ENCODE results near the gene CELF4. TPM values are rescaled to one million over a fixed set of nuclear protein-coding genes. Genes with fewer than 3 reads are reported as not detected.
"Not testable (repeated sequence)": the region's sequence is repeated elsewhere in the genome, so short reads cannot be mapped to it uniquely, and the experiment has no call there.

Gene CELF4
- total RNA-seq, 1 donor from 2014 or later: 0.19 TPM

DNA sequence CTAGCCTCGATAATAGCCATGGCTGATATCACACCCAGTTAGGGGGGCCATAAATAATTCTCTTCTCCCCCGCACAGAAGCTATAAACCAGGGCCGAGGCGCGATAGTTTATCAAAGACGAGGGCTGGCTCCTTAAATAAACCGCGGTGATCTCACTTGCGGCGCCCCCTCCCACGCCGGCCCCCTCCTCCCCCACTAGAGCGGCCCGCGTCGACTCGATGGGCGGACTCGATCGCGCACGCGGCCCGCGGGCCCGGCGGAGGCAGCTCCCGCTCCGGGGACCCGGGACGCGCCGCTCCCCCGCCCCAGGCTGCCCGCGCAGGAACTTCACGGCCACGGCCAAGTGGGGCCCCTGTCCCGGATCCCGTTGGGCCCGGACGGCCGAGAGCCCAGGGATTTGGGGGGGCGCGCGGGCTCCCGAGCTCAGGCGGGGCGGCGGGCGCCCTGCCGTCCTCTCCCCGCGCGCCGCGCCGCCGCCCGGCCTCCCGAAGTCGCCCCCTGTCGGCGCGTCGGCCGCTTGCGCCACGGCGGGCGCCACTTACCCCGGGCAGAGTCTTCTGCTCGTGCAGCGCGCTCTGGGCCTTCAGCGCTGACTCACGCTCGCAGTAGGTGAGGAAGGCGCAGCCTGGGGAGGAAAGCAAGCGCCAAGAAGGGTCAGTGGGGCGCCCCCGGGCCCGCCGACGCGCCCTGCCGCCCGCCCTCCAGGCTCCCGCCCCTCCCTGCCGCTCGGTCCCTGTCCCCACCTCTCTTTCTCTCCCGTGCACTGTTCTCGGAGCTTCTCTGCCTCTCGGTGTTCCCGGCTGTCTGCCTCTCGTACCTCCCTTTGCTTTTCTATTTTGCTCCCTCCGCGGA is 80.4 kb downstream of the CELF4 start:
- intact Hi-C loops (cut with DNase I): no loop called here
- DNase-seq (no peak), ATAC-seq (ENCODE audit: poor library complexity) (peak; percentile 34)

DNA sequence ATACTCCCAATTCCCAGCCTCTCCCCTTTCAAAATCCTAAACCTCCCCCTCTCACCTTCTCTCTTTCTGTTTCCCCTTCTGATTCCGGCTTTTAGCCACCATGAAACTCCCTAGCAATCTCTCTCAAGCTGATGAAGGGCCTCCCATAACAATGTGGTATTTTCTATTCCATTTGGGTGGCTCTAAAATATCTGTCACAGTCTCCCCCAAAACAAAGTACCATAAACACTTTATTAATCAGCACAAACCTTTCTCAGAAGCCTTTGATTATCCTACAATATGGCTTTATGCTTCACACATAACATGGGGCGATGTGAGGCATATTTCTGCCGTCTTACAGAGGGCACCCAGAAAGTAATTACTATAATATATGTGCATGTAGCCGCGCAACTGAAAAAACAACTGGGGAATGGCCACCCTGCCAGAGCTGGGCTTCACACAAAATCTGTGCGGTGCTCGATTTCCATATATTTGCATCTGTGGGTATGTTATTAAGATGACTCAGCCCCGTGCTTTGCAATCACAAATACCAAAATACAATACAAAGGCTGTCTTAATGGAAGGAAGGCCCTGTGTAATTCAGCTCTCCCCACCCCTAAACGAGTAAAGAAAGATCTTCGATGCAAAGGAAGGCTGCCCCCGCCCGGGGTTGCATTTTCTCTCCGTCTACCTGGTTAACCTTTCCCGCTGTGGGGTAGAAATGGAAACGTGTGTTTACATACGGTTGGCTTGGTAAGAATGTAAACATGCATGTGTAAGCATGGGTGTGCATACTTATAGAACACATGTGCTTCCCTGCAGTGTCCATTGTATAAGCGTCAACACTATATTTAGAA is 81.4 kb downstream of the CELF4 start:
- intact Hi-C loops (cut with DNase I): no loop called here
- DNase-seq: no peak
- ATAC-seq (ENCODE audit: poor library complexity): no peak

DNA sequence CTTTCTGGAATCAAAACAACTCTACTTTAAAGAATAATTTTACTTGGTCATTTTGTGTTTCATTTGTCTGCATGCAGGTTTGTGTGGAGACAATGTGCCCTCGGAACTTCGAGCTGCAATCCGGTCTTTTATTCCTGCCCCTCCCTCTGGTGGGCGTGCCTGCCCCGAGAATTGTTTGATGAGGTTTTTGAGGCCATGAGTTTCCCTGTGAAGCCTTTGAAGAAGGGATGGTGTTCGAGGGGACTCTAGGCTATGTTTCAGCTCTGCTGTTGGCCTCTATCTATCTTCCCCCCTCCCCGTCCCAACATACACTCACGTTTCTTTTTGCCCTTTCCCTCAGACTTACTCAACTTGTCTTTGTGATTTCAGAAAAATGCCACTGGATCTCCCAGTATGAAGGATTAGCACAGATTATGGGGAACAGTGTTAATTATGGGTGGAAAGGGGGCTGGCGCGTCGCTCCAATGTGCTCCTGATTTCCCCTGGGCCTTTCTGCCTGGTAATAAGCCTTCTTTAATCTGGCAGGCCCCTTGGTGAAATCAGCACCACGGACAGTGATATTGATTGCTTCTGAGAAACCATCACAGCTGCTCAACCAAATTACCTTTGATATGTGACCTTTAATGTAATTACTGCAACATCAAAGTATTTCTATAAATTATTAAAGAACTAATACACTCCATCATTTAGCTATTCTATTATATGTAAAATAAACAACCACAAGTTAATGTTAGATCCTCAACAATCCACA is 82.2 kb downstream of the CELF4 start:
- no peak for ATAC-seq (ENCODE audit: poor library complexity)
- intact Hi-C loops (cut with DNase I): no loop called here
- DNase-seq: no peak

DNA sequence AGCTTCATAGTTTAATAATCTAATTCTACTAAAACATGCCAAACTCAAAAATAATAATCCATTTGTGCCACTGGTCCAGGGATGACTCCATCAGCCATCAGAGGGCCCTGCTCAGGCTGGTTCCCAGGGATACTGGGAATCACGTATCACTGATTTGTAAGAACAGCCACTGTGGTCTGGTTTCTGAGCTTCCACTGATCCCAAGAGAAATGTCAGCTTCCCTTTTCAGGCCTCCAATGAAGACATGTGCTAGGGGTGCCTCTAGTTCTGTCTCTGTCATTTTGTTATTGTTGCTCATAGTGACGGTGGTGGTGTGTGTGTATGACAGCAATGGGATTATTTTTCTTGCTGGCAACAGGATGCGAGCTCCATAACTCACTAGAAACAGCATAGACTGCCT is 83.2 kb downstream of the CELF4 start:
- intact Hi-C loops (cut with DNase I): no loop called here
- DNase-seq (no peak), ATAC-seq (ENCODE audit: poor library complexity) (no peak)

DNA sequence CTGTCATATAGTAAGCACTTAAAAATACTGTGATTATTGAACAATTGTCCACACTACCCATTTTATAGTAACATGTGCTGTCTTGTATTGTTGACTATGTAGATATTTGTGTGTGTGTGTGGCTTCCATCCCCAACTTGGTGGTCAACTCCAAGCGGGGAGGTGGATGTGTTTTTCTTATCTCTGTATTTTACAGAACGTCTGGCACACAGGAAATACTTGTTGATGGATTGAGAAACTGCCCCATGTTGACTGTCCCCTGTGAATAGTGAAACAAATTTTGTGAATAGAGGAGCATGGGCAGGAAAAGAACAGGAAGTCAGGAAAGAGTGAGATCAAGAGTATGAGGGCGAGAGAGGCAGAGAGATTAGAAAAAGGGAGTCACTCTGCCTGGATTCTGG is 83.6 kb downstream of the CELF4 start:
- no peak for DNase-seq
- ATAC-seq (ENCODE audit: poor library complexity): no peak
- intact Hi-C loops (cut with DNase I): no loop called here

DNA sequence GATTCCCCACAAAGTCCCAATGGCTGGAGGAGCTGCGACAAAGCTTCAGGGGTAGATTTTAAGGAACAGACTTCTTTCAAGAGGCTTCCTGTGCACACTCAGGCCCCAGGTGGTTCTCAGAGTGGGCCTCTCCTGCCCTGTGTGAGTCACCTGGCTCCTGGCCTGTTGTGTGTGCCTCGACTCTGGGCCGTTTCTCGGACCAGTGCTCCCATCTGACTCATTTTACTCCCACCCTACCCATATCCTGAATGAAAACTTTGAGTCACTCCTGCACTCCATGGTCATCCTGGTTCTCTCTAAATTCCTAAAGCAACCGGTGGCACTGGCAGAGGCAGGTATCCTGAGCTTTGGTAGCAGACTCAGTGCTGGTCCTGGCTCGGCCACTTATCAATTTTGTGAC is 84.1 kb downstream of the CELF4 start:
- no peak for DNase-seq
- intact Hi-C loops (cut with DNase I): no loop called here
- no peak for ATAC-seq (ENCODE audit: poor library complexity)

DNA sequence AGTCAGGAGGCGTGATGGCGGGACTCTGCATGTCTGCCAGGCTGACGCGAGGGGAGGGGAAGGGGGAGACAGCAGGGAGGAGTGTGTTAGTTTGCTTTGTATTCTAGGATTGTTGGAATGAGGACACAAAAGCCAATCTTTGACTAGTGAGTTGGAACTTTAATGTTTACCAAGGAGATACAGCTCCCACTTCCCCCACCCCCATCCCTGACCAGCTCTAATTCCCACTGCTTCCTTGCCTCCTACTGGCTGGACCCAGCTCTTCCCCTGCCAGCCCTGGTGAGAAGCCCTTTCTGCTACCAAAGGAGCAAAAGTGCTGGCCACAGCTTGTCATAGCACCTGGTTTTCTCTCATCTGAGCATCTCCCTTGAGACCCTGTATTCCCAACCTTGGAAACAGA is 84.5 kb downstream of the CELF4 start:
- DNase-seq (no peak), ATAC-seq (ENCODE audit: poor library complexity) (no peak)
- intact Hi-C loops (cut with DNase I): no loop called here

DNA sequence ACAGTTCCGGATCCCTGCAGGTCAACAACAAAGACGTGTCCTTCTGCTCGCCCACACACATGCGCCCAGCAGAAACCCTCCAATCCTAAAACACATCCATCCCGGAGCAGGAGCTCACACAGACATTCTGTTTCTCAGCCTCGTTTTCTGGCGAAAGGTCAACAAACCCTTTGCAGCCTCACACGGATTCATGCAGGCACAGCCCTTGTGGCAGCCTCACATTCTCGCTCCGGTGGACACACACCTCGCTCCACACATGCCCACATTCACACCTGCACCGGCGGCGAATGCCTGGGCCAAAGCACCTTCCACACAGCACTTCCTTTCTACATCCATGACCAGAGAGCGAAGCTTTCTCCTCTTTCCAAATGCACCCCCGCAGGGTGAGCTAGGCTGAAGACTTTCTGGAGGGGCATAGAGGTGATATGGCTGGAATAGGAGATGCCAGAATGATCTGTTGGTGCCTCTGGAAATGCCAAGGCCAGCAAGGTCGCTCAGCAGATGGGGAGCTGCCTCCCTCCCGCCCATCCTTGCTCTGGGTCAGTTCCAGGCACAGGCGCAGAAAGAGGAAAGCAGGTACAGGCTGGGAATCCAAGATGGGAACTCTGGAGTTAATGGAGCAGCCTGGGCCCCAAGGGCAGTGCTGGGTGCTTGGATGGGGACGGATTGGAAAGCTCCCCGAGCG is 88.8 kb downstream of the CELF4 start:
- ATAC-seq (ENCODE audit: poor library complexity) (no peak), DNase-seq (no peak)
- intact Hi-C loops (cut with DNase I): loop anchor here (2.0 kb wide), 1 partner anchor 26 kb away; no protein-coding TSS in a partner anchor

DNA sequence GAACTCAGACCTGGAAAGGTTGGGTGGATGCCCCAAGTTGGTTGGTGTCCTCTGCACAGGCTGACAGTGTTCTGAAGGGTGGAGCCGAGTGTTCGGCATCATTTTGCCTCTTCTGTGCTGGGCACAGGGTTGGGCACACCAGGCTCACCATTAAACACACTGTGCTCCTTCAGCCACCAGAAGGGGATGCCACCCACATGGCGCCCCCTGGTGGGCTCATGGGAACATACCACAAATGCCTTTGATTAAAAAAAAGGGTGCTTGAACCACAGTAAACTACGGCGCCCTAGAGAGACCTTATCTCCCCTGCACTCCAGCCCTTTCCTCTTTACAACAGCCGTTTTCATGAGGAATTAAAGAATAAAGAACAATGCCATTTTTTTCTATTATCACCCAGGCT is 89.4 kb downstream of the CELF4 start:
- no peak for DNase-seq
- ATAC-seq (ENCODE audit: poor library complexity): no peak
- intact Hi-C loops (cut with DNase I): loop anchor here (2.0 kb wide), 1 partner anchor 25 kb away; no protein-coding TSS in a partner anchor

DNA sequence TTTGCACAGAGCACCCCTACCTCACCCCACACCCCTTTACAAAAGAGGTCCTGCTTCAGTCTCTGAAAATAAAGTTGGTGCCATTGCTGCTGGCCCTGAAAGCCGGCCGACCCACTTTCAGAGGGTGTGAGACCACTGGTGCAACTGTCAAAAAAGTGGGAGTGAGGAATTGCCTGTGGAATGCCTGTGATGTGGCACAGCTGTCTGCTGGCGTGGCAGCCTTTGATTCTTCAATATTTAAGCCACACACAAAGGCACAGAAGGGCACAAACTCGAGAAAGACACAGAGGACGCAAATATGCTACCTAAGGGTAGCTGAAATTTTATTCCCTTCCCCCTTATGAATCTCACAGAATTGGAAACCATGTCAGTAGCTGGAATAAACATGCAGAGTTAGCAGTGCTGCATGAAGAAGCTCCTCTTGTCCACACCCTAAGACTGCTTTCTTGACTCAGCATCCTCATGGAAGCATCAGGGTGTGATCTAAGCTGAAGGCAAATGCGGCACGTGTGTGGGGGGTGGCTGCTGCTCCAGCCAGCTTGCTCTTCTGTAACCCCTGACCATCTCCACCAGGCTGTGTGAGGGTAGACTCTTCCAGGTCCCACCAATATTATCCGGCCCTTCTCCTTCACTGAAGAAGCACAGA is 92.3 kb downstream of the CELF4 start:
- ATAC-seq (ENCODE audit: poor library complexity): no peak
- no peak for DNase-seq
- intact Hi-C loops (cut with DNase I): no loop called here

DNA sequence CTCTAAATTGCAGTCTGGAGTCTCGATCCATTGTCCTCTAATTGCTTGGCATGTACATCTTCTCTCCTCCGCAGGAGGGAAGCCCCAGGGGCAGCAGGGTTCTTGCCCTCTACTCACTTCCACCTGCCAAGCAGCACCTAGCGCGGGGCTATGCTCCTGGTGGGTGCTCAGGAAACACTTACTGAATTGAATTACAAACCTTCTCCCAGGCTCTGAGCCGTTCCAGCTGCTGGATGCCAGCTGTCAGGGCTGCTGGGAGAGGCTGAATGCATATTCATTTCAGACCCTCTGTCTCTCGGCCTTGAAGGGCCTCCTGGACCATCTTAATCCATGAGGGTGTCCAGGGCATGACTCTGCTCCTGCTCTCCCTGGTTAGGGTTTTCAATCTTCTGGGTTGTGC is 94.0 kb downstream of the CELF4 start:
- ATAC-seq (ENCODE audit: poor library complexity) (no peak), DNase-seq (no peak)
- intact Hi-C loops (cut with DNase I): no loop called here

DNA sequence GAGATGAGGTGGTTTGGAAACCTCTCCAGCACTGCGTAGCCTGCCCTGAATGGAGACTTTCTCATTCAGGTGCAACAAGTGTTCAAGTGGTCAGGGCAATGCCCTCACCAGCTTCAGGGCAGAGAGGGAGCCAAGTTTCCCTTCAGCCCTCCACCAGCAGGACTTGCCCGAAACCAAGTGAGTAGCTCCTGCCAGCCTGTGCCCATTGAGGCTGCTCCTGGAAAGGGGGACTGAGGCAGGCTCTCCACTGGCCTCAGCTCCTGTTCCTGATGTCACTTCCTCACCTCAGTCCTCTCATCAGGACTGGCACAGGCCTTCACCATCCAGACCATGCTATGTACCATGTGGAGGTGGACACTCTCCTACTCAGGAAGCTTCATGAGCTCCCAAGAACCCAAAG is 94.6 kb downstream of the CELF4 start:
- DNase-seq (no peak), ATAC-seq (ENCODE audit: poor library complexity) (no peak)
- intact Hi-C loops (cut with DNase I): no loop called here

DNA sequence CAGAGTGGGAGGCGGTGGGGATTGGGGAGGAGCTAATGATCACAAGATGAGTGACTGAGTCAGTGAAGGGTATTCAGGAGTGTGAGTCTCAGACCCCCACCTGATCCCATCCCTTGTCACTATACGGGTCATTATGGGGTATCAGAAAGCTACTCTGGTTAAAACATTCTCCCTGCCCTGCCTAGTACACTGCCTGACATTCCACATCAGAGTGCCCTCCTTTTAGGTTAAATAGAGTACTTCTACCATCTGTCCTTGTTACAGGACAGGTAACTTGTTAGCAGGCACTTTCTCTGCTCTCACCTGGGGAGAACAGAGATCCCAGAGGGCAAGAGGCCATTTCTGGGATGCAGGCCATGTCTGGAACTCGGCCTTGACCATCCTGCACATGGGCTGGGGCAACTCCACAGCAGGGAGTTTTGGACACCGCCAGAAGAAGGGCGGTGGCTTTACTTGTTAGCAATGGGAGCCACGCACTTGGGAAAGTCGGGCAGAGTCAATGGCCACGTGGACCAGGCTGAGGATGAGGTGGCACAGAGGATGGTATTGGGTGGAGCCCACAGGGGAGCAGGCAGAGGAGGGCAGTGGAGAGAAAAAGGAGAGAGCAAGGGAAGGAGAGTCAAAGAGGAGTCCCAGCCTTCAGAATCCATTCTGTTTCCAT is 98.5 kb downstream of the CELF4 start:
- intact Hi-C loops (cut with DNase I): no loop called here
- DNase-seq (no peak), ATAC-seq (ENCODE audit: poor library complexity) (no peak)

DNA sequence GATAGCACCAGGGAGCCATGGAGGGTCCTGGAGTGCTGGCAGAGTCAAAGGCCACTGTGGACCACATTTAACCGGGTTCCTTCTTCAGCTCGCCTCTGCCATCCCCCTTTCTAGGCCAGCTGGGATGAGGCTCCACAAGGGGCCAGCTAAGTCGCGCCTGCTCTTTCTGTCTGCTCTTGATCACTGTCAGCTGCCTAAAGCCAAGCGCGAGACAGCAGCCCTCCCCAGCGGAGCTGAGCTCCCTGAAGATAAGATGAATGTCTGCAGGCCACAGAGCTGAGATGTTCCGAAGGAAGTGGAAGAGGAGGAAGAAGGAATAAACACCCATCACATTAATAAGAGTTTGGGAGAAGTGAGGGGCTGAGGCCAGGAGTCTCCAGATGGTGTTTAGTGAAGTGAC is 99.6 kb downstream of the CELF4 start:
- ATAC-seq (ENCODE audit: poor library complexity): no peak
- intact Hi-C loops (cut with DNase I): no loop called here
- no peak for DNase-seq

DNA sequence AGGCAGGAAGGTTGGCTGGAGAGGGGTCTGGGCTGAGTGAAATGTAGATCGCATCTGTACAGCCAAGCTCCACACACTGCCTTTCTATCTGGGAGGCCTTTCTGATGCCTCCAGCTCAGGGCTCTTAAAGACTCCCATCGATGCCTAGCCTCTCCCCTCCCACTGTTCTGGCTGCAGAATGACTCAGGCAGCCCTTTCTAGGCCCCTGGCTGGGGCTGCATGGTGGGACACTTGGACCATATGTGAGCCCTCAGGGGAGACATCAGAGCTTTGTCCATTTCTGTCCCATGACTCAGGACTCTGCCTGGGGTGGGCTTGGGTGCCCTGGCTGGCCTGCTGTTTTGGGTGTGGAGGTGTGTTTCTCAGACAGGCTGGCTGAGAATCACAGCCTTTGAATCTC is 101.3 kb downstream of the CELF4 start:
- ATAC-seq (ENCODE audit: poor library complexity) (no peak), DNase-seq (no peak)
- intact Hi-C loops (cut with DNase I): no loop called here

DNA sequence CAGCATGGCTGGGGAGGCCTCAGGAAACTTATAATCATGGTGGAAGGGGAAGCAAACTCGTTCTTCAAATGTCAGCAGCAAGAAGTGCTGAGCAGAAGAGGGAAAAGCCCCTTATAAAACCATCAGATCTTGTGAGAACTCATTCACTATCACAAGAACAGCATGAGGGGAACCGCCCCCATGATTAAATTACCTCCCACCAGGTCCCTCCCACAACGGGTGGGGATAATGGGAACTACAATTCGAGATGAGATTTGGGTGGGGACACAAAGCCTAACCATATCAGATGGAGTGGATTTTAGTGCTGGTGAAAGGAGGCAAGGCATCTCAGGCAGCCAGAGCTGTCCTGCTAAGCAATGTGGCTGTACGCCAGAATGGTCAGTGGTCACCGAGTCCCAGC is 104.3 kb downstream of the CELF4 start:
- intact Hi-C loops (cut with DNase I); ATAC-seq (ENCODE audit: poor library complexity); DNase-seq: not testable (repeated sequence)

DNA sequence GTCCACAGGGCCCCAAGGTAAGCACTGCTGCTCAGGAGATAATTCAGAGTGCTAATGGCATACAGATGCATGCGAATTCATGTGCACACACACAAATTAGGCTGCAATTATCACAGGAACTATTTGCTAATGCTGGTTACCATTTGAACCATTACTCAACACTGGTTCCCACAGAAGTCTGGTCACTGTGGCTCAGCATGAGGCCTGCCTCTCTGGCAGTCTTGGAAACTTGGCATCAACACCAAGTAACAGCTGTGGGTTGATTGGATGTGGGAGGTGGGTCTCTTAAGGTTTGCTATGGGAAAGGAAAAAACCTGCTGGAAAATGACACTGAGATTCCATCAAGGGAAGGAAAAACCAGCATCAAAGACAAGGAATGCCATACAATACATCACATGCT is 105.0 kb downstream of the CELF4 start:
- intact Hi-C loops (cut with DNase I): no loop called here
- DNase-seq: no peak
- no peak for ATAC-seq (ENCODE audit: poor library complexity)

DNA sequence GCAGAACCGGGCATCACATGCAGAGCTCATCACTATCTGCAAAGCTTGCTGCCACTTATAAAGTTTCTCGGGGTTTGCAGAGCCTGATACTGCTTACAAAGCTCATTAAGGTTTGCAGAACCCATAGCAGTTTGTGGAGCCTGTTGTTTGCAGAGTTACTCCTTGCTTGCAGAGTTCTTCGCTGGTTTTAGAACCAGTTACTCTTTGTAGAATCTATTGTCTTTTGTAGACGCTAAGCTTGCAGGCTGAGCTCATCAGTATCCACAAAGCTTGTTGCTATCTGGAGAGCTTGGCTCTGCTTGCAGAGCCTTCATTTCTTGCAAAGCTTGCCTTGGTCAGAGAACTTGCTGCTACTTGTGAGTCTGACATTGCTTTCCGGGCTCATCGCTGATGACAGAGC is 106.9 kb downstream of the CELF4 start:
- DNase-seq (no peak), ATAC-seq (ENCODE audit: poor library complexity) (no peak)
- intact Hi-C loops (cut with DNase I): no loop called here
